AG08396 (cell line): Measurements from ENCODE around the gene TNK2.
"Not testable (repeated sequence)": the region's sequence is repeated elsewhere in the genome, so short reads cannot be mapped to it uniquely, and the experiment has no call there.

Source experiments
- DNase-seq: peaks from one replicate; pipeline ENCODE4 v3.0.0; 2012; ENCODE audit warnings: low spot score, mixed read lengths

Gene TNK2

DNA sequence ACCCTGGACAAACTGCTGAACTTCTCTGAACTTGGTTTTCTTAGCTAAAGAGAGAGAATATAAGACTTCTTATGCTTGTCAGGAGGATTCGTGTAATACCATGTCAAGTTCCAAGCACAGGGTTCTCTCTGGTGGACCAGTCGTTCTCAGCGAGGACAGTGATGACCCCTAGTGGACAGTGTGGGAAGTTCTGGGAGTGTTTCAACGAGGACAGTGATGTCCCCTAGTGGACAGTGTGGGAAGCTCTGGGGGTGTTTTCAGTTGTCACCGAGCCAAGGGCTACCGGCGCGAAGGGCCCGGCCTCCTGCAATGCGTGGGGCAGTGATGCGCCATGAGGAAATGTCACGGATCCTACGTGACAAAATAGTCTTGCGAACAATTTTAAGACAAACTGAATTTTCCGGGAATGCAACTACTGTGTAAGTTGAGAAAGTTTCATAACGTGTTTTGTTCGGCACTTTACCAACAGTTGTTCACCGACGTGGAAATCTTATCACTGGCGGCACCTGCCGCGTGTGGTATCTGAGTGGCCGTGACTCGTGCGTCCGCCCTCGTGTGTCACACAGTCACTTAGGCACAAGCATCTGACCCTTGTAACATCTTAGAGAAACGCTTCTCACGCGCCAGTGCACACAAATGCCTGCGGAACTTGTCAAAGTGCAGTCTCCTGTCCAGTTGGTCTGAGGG is 57.4 kb downstream of the TNK2 start:
- DNase-seq: peak; percentile 93

DNA sequence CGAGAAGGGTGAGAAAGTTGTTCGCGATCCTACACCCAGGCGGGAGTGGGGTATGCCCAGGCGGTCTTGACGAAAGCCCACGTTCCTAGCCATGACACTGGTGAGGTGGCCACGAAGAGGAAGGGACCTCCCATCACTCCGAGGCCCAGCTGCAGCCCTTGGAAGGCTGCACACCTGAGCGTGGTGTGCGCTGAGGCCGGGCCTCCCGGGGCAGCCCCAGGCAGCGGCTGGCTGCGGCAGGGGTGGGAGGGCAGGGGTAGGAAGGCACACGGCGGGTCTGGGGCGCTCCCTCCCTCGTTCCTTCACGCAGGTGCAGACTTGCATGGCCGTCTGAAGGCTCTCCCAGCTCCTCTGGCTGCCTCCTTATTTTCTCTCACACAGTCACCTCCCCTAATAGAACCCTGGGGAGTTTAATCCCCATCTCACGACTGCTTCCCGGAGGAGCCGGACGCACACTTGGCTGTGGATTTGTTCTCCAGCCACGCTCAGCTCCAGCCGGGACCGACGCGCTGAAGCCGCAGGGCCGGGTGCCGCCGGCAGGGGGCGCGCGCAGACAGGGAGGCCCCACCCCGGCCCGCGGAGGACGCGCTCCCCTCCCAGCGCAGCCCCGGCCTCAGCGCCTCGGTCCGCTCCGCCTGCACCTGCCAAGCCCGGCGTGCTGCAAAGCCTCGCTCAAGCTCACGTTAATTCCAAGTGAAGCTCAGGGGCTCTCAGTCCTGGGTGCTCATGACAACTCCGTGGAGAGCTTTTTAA is 58.9 kb downstream of the TNK2 start:
- peak; percentile 70 for DNase-seq

DNA sequence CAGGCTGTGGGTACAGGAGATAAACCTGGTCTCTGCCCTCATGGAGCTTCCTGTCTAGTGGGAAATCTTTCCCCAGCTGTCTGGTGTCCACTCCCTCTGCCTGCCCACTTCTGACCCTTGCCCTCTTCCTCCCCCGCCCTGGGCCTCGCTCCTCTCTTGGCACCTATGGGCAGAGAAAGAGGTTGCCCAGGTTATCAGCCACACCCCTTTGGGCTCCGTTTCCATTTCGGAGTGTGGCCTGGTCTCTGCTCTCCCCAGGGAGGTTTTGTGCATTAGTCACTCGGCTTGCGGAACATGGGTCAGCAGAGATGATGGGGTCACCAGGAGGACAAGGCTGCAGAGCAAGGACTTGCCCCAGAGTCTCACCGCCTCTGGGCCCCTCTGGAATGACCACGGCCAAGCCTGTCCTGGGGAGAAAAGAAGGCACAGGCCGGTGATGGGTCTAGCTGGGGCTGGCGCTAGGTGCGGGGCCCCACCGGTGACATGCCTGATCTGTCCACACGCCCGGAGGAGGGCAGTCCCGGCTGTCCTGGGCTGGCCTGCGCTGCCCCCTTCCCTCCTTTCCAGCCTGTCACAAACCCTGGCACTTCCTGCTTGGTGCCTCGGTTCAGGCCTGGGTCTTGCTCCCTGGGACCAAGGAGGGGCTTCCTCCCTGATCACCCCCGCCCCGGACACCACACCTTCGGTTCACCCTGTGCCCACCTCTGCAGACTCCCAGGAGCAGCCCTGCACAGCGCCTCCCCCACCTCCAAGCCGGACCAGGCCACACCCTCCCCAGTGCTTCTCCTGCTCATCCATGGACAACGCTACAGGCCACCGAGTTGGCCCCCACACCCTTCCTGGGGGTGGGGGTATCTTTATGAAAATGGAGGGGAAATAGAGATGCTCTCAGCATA is 61.0 kb downstream of the TNK2 start:
- peak; percentile 67 for DNase-seq

DNA sequence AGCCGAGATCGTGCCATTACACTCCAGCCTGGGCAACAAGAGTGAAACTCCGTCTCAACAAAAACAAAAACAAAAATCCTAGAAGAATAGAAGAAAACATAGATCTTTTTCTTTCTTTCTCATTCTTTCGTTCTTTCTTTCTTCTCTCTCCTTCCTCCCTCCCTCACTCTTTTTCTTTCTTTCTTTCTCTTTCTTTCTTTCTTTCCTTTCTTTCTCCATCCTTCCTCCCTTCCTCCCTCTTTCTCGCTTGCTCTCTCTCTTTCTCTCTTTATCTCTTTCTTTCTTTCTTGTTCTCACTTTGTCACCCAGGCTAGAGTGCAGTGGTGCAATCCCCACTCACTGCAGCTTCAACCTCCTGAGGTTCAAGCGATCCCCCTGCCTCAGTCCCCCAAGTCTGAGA is 62.9 kb downstream of the TNK2 start:
- DNase-seq: no peak

DNA sequence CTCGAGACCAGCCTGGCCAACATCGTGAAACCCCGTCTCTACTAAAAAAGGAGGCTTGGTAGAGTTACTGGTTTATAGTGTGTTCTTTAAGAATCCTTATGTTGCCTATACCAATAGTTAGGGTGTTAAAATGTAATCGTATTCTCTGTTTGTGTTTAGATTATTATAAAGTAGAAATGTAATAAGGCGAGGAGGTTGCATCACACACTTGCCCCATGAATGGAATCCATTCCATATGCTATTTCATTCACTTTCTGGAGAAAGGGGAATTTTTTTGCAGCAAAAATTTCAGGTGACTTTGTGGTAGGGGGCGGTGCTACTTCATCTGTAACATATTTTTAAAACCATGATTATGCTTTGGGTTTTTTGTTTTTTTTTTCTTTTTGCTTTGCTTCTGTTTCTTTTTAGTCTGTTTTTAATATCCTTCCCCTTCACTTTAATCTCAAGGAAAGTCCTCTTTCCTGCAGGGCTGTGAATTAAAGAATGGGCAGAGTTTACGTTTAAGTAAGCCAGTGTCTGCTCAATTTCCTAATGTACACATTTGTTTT is 63.6 kb downstream of the TNK2 start:
- no peak for DNase-seq

DNA sequence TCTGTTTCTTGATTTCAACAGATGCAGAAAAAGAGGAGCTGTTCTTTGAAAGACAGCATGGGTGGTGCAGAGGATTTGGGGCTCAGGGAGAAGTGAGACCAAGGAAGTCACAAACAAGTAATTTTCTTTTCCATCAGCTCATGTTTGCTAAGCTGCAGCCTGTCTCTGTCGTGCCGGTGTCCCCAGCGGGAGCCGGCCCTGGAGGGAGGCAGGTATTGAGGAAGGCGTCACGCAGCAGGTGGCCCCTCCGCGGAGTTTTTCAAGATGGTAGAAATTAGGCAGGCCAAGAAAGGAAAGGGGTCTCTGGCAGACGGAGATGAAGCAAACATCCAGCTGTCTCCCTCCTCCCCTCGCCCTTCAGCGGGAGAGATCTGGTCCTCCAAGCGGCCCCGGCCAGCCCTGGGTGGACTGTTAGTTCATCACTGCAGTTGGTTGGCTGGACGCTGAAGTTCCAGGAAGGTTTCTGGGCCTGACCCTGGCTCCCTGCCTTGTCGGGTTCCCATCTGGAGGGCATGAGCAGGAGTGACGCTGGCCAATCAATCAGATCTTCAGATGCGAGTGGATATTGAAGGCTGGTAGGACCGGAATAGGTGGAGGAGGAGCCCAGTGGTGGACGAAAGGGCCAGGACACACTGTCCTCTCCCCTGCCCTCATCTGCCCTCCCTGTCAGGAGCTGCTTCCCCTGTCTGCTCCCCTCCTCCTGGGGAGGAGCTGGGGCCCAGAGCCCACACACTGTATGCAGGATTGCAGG is 68.9 kb downstream of the TNK2 start:
- no peak for DNase-seq

DNA sequence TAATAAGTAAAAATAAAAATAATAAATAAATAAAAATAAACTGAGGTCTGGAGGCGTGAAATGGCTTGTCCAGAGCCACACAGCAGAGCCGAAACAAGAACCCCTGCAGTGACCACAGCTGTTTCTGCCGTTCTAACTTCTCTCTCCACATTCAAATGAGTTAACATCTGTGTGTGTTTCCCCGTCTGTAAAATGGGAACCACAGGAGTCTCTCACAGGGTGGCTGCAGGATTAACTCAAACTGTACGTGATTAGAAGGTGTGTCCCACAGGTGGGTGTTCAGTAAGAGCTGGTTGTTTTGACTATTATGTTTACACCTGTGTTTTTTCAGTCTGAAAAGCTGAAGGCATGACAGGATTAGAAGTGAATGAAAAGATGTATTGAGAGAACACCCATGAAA is 69.6 kb downstream of the TNK2 start:
- DNase-seq: no peak

DNA sequence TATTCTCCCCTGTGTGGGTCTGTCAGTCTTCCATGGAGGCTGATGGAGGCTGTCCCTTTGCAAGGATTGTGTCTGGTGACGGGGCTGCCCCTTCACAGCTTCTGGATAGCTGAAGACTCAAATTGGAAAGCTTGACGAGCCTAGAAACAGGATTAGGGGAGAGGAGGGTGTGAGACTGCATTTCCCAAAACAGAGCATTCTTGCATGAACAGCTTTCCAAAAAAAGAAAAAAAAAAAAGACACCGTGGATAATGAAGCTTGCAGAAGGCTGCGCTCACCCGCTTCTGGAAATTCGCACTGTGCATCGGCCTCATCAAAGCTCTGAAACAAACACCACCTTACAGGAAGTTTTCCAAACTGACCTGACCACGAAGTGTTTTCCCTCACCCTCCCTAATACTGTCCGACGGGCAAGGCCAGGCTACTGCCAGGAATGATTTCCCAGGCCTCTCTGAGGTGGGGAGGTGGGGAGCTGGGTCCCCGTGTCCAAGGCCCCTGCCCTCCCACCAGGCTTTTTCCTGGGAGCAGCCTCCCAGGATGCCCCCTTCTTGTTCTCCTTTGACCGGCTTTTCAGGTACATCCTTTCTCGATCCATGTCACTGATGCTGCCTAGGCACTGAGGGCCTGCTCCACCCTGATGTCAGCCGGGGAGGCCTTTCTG is 71.7 kb downstream of the TNK2 start:
- no peak for DNase-seq

DNA sequence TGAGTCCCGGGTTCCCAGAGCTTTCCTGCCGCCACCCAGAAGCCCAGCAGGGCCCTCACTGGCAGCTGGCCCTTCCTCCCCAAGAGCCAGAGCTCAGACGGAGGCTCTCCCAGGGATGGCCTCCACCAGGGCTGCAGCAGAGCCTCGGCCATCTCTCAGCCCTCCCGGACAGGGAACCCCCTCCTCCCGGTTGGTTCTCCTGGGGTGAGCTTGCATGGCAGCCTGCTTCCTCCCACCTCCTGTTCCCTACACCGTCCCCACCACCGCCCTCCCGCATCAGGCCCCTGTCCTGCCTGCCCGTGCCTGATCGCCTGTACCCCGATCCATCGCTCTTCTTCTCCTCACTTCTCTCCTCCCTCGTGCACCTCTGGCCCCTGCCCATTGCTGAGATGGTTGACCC is 72.6 kb downstream of the TNK2 start:
- DNase-seq: no peak

DNA sequence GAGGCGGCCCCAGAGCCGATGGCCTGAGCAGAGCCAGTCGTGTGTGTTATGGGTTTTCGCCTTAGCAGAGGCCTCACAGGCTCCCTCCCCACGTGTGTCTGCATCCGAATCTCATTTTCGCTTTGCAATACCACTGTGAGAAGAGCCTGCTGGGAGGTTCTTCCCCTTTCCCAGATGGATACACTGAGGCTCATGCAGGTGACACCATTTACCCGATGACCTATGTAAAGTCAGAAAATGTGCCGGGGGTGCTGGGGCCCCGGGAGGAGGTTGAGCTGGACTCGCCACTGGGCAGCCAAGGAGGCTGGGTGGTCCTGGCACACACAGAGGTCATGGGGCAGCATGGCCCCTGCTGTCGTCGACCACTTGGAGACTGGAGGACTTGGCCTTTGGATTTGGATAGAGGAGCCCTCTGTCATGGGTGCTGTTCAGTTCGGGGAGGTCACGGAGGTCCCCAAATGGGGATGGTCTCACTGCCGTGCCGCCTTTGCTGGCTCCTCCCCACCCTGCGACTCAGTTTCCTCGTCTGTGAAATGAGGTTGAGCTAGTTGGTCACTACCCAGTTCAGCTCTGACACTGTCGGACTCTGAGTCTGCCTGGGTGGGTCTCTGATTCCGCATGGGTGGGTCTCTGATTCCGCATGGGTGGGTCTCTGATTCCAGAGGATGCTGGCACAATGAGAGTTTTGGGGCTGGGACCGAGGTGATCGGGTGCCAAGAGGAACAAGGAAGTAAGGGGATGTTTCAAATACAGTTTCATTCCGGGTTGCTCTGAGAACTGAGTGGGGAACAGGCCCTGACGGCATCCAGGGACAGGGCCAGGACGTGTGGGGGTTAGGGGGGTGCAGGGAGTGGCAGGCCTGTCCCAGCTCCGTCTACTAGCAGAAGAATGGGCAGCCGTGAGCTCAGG is 73.4 kb downstream of the TNK2 start:
- no peak for DNase-seq

DNA sequence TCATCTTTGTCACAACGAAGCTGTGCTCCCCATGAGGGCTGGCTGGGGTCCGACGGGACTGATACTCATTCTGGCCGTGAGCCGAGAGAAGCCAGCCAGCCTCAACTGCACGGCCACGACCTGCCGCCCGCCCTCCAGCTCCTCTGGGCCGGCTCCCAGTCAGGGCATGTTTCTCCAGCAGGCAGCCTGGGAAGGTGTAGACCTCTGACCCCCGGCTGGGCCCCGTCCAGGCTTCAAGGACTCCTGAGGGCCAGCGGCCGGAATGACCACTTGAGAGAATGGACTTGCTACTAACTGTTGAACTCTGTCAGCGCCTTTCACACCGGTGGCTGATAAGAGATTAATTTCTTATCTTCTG is 78.5 kb downstream of the TNK2 start:
- DNase-seq: no peak

DNA sequence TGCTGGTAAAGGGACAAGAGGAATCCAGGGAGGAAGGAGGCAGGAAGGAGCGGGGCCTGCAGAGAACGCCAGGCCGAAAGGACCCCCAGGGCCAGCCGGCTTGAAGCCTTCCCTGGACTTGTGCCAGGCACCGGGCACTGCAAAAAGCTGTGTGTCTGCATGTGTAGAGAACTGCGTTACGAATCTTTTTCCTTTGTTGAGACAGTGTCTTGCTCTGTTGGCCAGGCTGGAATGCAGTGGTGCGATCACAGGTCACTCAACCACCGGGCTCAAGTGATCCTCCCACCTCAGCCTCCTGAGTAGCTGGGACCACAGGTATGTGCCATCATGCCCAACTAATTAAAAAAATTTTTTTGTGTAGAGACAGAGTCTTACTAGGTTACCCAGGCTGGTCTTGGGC is 79.6 kb downstream of the TNK2 start:
- DNase-seq: no peak

DNA sequence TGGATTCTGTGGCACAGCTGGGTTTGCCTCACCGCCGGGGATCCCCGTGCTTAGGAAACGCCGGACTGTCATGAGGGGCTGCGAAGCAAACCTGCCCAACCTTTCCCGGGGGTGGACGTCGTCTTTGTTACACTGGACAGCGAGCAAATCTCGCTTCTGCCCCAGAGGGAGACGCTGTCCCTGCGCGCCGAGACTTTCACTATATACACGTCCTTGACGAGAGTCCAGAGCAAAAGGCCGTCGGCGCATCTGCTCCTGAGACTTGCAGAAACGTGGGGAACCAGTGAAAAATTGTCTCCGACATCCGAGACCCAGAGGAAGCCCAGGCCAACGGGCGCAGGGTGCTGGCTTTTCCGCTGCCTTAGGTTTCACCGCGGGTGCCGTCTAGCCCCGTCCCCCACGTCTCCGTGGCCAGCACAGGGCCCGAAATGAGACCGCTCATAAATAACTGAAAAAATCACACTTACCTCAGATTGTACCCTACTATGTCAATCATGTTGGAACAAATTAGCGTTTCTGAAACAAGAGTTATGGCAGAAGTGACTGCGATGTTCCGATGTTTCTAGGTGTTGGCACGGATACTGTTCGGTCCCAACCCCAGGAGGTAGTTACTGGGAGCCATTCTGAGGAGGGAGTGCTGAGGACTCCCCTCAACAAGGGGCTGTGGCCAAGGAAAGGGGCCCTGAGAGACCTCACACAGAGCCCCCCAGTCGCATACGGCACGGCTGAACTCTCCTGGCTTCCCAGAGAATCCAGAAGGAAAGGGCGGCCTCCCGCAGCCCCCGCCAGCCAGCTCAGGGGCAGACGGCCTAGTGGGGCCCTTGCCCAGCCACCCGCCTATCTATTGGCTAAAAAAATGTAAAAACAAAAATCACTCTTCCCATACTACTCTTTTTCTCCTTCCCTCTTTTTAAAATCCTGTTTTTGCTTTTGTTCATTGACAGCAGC is 82.2 kb downstream of the TNK2 start:
- no peak for DNase-seq

DNA sequence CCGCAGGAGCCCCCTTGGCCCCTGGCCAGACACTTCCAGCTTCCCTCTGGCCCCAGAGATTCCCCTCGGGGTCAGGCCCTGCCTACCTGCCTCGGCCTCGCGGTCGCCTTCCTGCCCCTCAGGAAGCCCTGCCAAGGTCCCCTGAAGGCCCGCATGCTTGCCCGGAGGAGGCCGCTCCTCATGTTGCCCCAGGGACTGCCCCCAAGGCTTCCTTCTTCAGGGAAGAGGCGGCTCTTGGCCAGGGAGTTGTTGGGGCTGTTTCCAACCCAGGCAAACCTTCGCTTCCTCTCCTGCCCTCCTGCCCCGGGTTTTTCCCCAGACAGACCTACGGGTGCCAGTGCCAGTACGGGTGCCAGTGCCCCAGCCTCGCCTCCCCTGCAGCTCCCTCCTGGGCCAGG is 83.2 kb downstream of the TNK2 start:
- no peak for DNase-seq

DNA sequence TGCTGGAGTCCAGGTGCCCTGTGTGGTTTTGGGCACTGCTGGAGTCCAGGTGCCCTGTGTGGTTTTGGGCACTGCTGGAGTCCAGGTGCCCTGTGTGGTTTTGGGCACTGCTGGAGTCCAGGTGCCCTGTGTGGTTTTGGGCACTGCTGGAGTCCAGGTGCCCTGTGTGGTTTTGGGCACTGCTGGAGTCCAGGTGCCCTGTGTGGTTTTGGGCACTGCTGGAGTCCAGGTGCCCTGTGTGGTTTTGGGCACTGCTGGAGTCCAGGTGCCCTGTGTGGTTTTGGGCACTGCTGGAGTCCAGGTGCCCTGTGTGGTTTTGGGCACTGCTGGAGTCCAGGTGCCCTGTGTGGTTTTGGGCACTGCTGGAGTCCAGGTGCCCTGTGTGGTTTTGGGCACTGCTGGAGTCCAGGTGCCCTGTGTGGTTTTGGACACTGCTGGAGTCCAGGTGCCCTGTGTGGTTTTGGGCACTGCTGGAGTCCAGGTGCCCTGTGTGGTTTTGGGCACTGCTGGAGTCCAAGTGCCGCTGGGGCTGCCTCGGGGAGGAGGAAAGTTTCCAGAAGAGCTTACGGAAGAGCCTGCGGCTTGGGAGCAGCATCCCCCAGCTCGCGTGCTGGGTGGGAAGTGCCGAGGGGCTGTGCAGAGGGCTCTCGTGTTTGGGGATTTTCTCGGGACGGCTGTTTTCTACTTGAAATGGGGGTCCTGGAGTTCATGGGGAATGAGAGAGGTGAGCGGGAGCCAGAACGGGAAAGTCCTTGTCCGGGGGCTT is 83.7 kb downstream of the TNK2 start:
- not testable (repeated sequence) for DNase-seq

DNA sequence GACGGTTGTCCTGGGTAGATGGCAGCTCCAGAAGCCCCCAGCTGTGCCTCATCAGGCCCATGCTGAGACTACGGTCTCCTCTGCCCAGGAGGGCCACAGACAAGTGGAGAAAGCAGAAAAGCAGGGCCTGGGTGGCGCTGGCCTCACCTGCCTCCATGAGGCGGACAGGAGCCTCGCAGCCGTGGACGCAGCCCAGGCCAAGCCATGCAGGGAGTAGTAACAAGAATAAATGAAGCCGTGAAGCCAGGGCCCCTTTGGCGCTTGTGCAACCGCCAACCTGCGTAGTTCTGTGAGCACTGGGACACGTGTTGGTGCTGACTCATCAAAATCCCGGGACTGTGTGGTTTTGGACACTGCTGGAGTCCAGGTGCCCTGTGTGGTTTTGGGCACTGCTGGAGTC is 84.4 kb downstream of the TNK2 start:
- no peak for DNase-seq

DNA sequence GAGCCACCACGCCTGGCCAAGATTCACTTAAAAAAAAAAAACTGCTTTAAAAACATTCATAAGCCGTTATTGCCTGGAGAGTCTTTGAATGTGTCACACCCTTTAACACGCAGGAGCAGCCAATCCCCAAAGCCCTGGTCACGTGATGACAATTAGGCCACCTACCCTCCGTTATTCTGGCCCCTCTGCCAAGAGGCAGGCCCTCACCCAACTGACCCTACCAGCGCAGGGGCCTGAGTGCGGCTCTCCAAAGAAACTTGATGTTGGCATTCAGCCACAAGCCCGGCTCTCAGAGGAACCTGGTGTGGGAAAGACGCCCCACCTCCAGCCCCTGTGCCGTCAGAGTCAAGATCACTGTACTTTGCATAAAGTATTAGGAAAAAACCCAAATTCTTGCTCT is 85.1 kb downstream of the TNK2 start:
- DNase-seq: no peak

DNA sequence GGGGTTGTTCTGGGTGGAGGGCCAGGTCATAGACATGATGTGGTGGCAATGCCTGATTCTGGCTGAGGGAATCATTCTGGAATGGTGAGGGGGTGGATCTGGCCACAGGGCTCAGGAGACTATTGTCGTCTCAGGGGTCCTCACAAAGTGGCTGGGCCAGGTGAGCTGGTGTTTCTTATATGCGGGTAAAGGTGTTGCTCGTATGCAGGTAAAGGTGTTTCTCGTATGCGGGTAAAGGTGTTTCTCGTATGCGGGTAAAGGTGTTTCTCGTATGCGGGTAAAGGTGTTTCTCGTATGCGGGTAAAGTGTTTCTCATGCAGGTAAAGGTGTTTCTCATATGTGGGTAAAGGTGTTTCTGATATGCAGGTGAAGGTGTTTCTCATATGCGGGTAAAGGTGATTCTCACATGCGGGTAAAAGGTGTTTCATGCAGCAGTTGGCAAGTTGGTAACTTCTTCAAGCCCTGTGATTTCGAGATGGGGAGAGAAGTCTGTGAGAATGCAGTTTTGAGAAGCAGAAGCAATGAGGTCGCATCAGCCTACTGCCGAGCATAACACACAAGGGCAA is 86.1 kb downstream of the TNK2 start:
- DNase-seq: no peak
